A673 (cell line): ENCODE data around the gene FAM227A.

Experiments
- CTCF ChIP-seq: fragments of 300-800, 200-600 bp; sonication (generic); conservative IDR thresholded peaks from 2 replicates; pipeline ENCODE4 v1.5.1; 2017; ENCODE audit warnings: low read depth, mild to moderate bottlenecking, antibody characterized with exemption, low read length, moderate library complexity, mixed read lengths
- EZH2 ChIP-seq: fragments of 200-600 bp; sonication (generic); IDR thresholded peaks from 2 replicates; pipeline ENCODE4 v1.6.1; 2017; ENCODE audit warnings: borderline replicate concordance, low read depth, mild to moderate bottlenecking, mixed read lengths, antibody characterized with exemption, low read length; ENCODE audit not compliant: poor library complexity, severe bottlenecking

GRCh38 chr22:38602166-38602565 lies 54.0 kb downstream of the FAM227A start:
- no peak for TF ChIP-seq CTCF
- no peak for TF ChIP-seq EZH2
